LoVo (cell line): ENCODE results near the gene DNAH5.
"Not testable (repeated sequence)": the region's sequence is repeated elsewhere in the genome, so short reads cannot be mapped to it uniquely, and the experiment has no call there.

Experiments used
- DNase-seq: peaks from one replicate; pipeline ENCODE4 v3.0.0-alpha.2; 2016; ENCODE audit warnings: low spot score

Gene DNAH5

GRCh38 chr5:13944560-13945199, at the start of gene DNAH5:
DNAH5 (minus strand) TSS chr5:13944688; CDS start chr5:13944438, 250 bp downstream.
- no peak for DNase-seq

GRCh38 chr5:13993926-13994325, 49.4 kb upstream of the DNAH5 start:
- DNase-seq = no peak

- no peak for DNase-seq
Measured at GRCh38 chr5:13992795-13993194, 48.3 kb upstream of the DNAH5 start.

- DNase-seq = no peak
Measured at GRCh38 chr5:13991365-13991764, 46.9 kb upstream of the DNAH5 start.

GRCh38 chr5:13990896-13991295, 46.4 kb upstream of the DNAH5 start:
- DNase-seq = no peak

GRCh38 chr5:13989832-13990231, 45.3 kb upstream of the DNAH5 start:
- no peak for DNase-seq

GRCh38 chr5:13987843-13988464, 43.5 kb upstream of the DNAH5 start:
- peak; percentile 71 for DNase-seq

- peak; percentile 75 for DNase-seq
Measured at GRCh38 chr5:13985731-13986418, 41.4 kb upstream of the DNAH5 start.

- DNase-seq = not testable (repeated sequence)
Measured at GRCh38 chr5:13984888-13985287, 40.4 kb upstream of the DNAH5 start.

- DNase-seq = peak; percentile 54
Measured at GRCh38 chr5:13976867-13977830, 32.7 kb upstream of the DNAH5 start.

GRCh38 chr5:13976223-13976622, 31.7 kb upstream of the DNAH5 start:
- no peak for DNase-seq

- DNase-seq = no peak
Measured at GRCh38 chr5:13975246-13975645, 30.8 kb upstream of the DNAH5 start.

GRCh38 chr5:13973724-13974123, 29.2 kb upstream of the DNAH5 start:
- DNase-seq = no peak

GRCh38 chr5:13972029-13972428, 27.5 kb upstream of the DNAH5 start:
- no peak for DNase-seq

- DNase-seq = peak; percentile 62
Measured at GRCh38 chr5:13957032-13957645, 12.7 kb upstream of the DNAH5 start.

GRCh38 chr5:13956471-13956870, 12.0 kb upstream of the DNAH5 start:
- no peak for DNase-seq

- DNase-seq = no peak
Measured at GRCh38 chr5:13955896-13956295, 11.4 kb upstream of the DNAH5 start.

- no peak for DNase-seq
Measured at GRCh38 chr5:13946111-13946510, 1.6 kb upstream of the DNAH5 start.

- DNase-seq = no peak
Measured at GRCh38 chr5:13945271-13945670, 783 bp upstream of the DNAH5 start.

- DNase-seq = no peak
Measured at GRCh38 chr5:13943676-13944075, 812 bp downstream of the DNAH5 start.

GRCh38 chr5:13941468-13941867, 3.0 kb downstream of the DNAH5 start:
- DNase-seq = no peak

GRCh38 chr5:13939638-13940037, 4.8 kb downstream of the DNAH5 start:
- DNase-seq = no peak
